ENCODE data around the gene KLHL36. TPM values are rescaled to one million over a fixed set of nuclear protein-coding genes. Genes with fewer than 3 reads are reported as not detected.

The KLHL36 gene
- total and polyA plus RNA-seq, 4 donors: 11.5 to 53.6 (median 16.9) TPM

DNA sequence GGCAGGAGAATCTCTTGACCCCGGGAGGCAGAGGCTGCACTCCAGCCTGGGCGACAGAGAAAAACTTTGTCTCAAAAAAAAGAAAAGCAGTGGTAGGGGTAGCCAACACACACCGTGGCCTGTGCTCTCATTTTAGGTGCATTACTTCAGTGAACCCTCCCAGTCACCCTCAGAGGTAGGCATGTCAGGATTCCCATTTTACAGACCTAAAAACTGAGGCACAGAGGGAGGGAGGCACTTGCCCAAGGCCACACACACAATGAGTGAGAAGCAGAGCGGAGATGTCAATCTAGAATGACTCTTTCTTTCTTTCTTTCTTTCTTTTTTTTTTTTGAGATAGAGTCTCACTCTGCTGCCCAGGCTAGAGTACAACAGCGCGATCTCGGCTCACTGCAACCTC, 35.6 kb upstream of the KLHL36 start:
- TF ChIP-seq, protein P1, sequence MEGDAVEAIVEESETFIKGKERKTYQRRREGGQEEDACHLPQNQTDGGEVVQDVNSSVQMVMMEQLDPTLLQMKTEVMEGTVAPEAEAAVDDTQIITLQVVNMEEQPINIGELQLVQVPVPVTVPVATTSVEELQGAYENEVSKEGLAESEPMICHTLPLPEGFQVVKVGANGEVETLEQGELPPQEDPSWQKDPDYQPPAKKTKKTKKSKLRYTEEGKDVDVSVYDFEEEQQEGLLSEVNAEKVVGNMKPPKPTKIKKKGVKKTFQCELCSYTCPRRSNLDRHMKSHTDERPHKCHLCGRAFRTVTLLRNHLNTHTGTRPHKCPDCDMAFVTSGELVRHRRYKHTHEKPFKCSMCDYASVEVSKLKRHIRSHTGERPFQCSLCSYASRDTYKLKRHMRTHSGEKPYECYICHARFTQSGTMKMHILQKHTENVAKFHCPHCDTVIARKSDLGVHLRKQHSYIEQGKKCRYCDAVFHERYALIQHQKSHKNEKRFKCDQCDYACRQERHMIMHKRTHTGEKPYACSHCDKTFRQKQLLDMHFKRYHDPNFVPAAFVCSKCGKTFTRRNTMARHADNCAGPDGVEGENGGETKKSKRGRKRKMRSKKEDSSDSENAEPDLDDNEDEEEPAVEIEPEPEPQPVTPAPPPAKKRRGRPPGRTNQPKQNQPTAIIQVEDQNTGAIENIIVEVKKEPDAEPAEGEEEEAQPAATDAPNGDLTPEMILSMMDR (IDR thresholded peaks at IDR 0.05; ENCODE audit: low read depth, low read length, missing input control): no peak
- TF ChIP-seq RXRA (IDR thresholded peaks at IDR 0.05): no peak
- TF ChIP-seq HNF4A (conservative IDR thresholded peaks at IDR 0.05): no peak
- no peak for TF ChIP-seq YY1 (IDR thresholded peaks at IDR 0.05)
- no peak for TF ChIP-seq NR2F2 (IDR thresholded peaks at IDR 0.05)
- TF ChIP-seq JUND (IDR thresholded peaks at IDR 0.05): no peak
- TF ChIP-seq SP1 (IDR thresholded peaks at IDR 0.05): no peak
- TF ChIP-seq FOXA1 (IDR thresholded peaks at IDR 0.05): no peak
- TF ChIP-seq FOXA2 (IDR thresholded peaks at IDR 0.05): no peak
- TF ChIP-seq, protein P2, sequence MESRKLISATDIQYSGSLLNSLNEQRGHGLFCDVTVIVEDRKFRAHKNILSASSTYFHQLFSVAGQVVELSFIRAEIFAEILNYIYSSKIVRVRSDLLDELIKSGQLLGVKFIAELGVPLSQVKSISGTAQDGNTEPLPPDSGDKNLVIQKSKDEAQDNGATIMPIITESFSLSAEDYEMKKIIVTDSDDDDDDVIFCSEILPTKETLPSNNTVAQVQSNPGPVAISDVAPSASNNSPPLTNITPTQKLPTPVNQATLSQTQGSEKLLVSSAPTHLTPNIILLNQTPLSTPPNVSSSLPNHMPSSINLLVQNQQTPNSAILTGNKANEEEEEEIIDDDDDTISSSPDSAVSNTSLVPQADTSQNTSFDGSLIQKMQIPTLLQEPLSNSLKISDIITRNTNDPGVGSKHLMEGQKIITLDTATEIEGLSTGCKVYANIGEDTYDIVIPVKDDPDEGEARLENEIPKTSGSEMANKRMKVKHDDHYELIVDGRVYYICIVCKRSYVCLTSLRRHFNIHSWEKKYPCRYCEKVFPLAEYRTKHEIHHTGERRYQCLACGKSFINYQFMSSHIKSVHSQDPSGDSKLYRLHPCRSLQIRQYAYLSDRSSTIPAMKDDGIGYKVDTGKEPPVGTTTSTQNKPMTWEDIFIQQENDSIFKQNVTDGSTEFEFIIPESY (IDR thresholded peaks at IDR 0.05): no peak
- TF ChIP-seq, protein P3, sequence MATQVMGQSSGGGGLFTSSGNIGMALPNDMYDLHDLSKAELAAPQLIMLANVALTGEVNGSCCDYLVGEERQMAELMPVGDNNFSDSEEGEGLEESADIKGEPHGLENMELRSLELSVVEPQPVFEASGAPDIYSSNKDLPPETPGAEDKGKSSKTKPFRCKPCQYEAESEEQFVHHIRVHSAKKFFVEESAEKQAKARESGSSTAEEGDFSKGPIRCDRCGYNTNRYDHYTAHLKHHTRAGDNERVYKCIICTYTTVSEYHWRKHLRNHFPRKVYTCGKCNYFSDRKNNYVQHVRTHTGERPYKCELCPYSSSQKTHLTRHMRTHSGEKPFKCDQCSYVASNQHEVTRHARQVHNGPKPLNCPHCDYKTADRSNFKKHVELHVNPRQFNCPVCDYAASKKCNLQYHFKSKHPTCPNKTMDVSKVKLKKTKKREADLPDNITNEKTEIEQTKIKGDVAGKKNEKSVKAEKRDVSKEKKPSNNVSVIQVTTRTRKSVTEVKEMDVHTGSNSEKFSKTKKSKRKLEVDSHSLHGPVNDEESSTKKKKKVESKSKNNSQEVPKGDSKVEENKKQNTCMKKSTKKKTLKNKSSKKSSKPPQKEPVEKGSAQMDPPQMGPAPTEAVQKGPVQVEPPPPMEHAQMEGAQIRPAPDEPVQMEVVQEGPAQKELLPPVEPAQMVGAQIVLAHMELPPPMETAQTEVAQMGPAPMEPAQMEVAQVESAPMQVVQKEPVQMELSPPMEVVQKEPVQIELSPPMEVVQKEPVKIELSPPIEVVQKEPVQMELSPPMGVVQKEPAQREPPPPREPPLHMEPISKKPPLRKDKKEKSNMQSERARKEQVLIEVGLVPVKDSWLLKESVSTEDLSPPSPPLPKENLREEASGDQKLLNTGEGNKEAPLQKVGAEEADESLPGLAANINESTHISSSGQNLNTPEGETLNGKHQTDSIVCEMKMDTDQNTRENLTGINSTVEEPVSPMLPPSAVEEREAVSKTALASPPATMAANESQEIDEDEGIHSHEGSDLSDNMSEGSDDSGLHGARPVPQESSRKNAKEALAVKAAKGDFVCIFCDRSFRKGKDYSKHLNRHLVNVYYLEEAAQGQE (IDR thresholded peaks at IDR 0.05): no peak
- TF ChIP-seq, protein P4, sequence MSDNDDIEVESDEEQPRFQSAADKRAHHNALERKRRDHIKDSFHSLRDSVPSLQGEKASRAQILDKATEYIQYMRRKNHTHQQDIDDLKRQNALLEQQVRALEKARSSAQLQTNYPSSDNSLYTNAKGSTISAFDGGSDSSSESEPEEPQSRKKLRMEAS (IDR thresholded peaks at IDR 0.05): no peak
- TF ChIP-seq TAF1 (conservative IDR thresholded peaks at IDR 0.05): no peak
- no peaks in the 10 kb centered on the region for H3K36me3 ChIP-seq (ENCODE audit: control insufficient read depth in 4 of 4, insufficient read depth in 3 of 4, low read depth in 1 of 4, low read length in 3 of 4)
- WGBS: 97% methylated on average over 7 of the region's 7 CpGs
- H3K4me3 ChIP-seq (ENCODE audit: low read depth in 1 of 3, low read length in 3 of 3): no peak overlapping the region
- no peak for DNase-seq (ENCODE audit: low spot score)
- H3K4me1 ChIP-seq (ENCODE audit: control insufficient read depth in 4 of 4, insufficient read depth in 4 of 4, low read length in 3 of 4): peaks cover 0 to 12% (median 5%) of the 10 kb centered on the region in 4 donors
- no peaks in the 10 kb centered on the region for H3K9me3 ChIP-seq (ENCODE audit: control insufficient read depth in 4 of 4, low read length in 3 of 4)
- H3K27me3 ChIP-seq (ENCODE audit: control insufficient read depth in 4 of 4, insufficient read depth in 4 of 4, low read length in 3 of 4): no peaks in the 10 kb centered on the region
- H3K9ac ChIP-seq (ENCODE audit: low read depth in 1 of 2, low read length in 2 of 2): no peak overlapping the region
- no peak overlapping the region for H3K27ac ChIP-seq (ENCODE audit: low read depth in 1 of 2, low read length in 2 of 2)

DNA sequence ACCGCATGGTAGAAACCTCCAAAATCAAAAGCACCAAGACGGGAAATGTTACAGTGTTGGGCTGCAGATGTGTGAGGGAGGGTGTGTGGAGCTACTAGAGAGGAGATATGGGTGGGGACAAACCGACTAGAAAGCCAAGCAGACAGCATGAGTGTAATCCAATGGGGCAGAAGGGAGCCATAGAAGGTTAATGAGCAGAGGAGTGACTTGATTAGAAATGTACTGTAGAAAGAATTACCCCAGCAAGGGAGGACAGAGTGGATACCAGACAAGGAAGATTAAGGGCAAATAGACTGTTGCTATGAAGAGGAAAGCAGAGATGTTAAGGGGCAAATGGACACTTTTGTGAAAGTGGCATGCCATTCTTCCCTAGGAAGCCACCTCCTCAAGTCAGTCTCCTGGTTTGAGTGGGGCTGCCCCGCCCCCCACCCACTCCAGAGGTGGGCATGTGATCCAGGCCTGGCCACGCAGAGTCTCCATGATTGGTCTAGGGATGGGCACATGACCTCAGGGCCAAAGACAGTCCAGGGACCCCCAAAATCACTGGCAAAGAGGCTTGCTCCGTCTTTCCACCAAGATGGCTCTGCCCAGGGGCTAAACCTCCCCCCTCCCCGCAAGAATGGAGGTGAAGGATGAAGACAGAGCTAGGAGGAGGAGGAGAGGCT, 34.8 kb upstream of the KLHL36 start:
- no peak for DNase-seq (ENCODE audit: low spot score)
- Histone ChIP-seq H3K9ac (ENCODE audit: low read depth in 1 of 2, low read length in 2 of 2) (peak overlapping the region in 1 of 2 donors; percentile 23), H3K27me3 (ENCODE audit: control insufficient read depth in 4 of 4, insufficient read depth in 4 of 4, low read length in 3 of 4) (no peaks in the 10 kb centered on the region), H3K4me1 (ENCODE audit: control insufficient read depth in 4 of 4, insufficient read depth in 4 of 4, low read length in 3 of 4) (peaks cover 0 to 16% (median 5%) of the 10 kb centered on the region in 4 donors), H3K4me3 (ENCODE audit: low read depth in 1 of 3, low read length in 3 of 3) (no peak overlapping the region), H3K9me3 (ENCODE audit: control insufficient read depth in 4 of 4, low read length in 3 of 4) (no peaks in the 10 kb centered on the region), H3K27ac (ENCODE audit: low read depth in 1 of 2, low read length in 2 of 2) (peak overlapping the region in 1 of 2 donors; percentile 17), H3K36me3 (ENCODE audit: control insufficient read depth in 4 of 4, insufficient read depth in 3 of 4, low read depth in 1 of 4, low read length in 3 of 4) (no peaks in the 10 kb centered on the region)
- WGBS: 81% methylated on average over 7 of the region's 7 CpGs
- no peak for TF ChIP-seq RAD21 (IDR thresholded peaks at IDR 0.05)

Data from liver (tissue), 9 donors.